Gastrocnemius medialis (tissue), 4 donors: ENCODE results near the gene TSC2. TPM values are rescaled to one million over a fixed set of nuclear protein-coding genes. Genes with fewer than 3 reads are reported as not detected.

ENCODE experiments used
- ATAC-seq, 2 donors: fragments of 150-250 bp; one replicate each; pipeline ENCODE4 v1.9.1; 2016
- DNase-seq, 2 donors: peaks; one replicate each; pipeline ENCODE4 v3.0.0-alpha.2; 2019
- H3K27ac ChIP-seq, 4 donors: fragments of 200-600 bp; sonication (generic); 1 replicate in 1 of 4; 2 replicates in 3 of 4; pipeline ENCODE4 v1.5.1; 2016 to 2018; ENCODE audit warnings: mild to moderate bottlenecking in 2 of 4, moderate library complexity in 1 of 4
- H3K27me3 ChIP-seq, 3 donors: fragments of 200-600 bp; sonication (generic) in 2 of 3; 1 replicate in 1 of 3; 2 replicates in 2 of 3; pipeline versions ENCODE4 v1.5.1 to v1.6.0; 2016 to 2019; ENCODE audit warnings: mild to moderate bottlenecking in 1 of 3, moderate library complexity in 1 of 3
- H3K36me3 ChIP-seq, 2 donors: fragments of 200-600 bp; sonication (generic) in 1 of 2; one replicate each; pipeline ENCODE4 v1.5.1; 2017 to 2018
- H3K4me1 ChIP-seq, 2 donors: fragments of 200-600 bp; sonication (generic) in 1 of 2; one replicate each; pipeline ENCODE4 v1.5.1; 2016 to 2017; ENCODE audit warnings: mild to moderate bottlenecking in 2 of 2
- H3K4me3 ChIP-seq, 4 donors: fragments of 200-600 bp; sonication (generic) in 3 of 4; 1 replicate in 1 of 4; 2 replicates in 3 of 4; pipeline ENCODE4 v1.5.1; 2016 to 2019; ENCODE audit warnings: mild to moderate bottlenecking in 2 of 4
- H3K9me3 ChIP-seq, 3 donors: fragments of 200-600 bp; sonication (generic) in 2 of 3; 1 replicate in 1 of 3; 2 replicates in 2 of 3; pipeline ENCODE4 v1.5.1; 2016 to 2019
- CTCF ChIP-seq, 5 experiments: fragments of 450-650 bp in 3 of 5; fragments of 200-600 bp in 2 of 5; sonication (generic) in 2 of 5; IDR thresholded peaks in 4 of 5; conservative IDR thresholded peaks in 1 of 5; 1 replicate in 4 of 5; 2 replicates in 1 of 5; pipeline ENCODE4 v1.5.1; 2016 to 2019; ENCODE audit warnings: antibody characterized with exemption in 5 of 5, mild to moderate bottlenecking in 3 of 5, moderate library complexity in 3 of 5
- POLR2A ChIP-seq, 2 donors: fragments of 450-650 bp; IDR thresholded peaks; one replicate each; pipeline ENCODE4 v1.6.1; 2017; ENCODE audit warnings: antibody characterized with exemption in 2 of 2, mild to moderate bottlenecking in 2 of 2, moderate library complexity in 2 of 2
- in situ Hi-C, 4 donors: fragments of 200-750 bp; cut with MboI; loops; one replicate each; pipeline versions ENCODE4 v1.15.0 to v1.8.0; 2017; ENCODE audit warnings: low sequenced_read_pairs in 4 of 4
- intact Hi-C: fragments of 100-400 bp; cut with DNase I; formaldehyde crosslinking; loops from one replicate; pipeline ENCODE4 v1.15.1; 2023; ENCODE audit warnings: low total_unique reads
- total RNA-seq, 4 donors: library from RNA; depleted of rRNA; stranded (reverse); fragments of >200 nt; gene quantifications; one replicate each; pipeline versions ENCODE4 v1.1.0 to v1.2.3, GENCODE V29; 2016

Gene TSC2
- total RNA-seq, 4 donors from 2014 or later = 44.5 to 62.7 (median 53.8) TPM

- ATAC-seq = no peak
- Histone ChIP-seq H3K4me1 (peaks cover 0 to 2% of the 10 kb centered on the region in 2 donors), H3K27ac (no peak overlapping the region), H3K36me3 (peaks cover 0 to 84% of the 10 kb centered on the region in 2 donors), H3K4me3 (no peak overlapping the region), H3K27me3 (no peaks in the 10 kb centered on the region), H3K9me3 (no peaks in the 10 kb centered on the region)
- DNase-seq = no peak
- in situ Hi-C loops = no loop called here
- intact Hi-C loops = no loop called here
- TF ChIP-seq POLR2A (IDR thresholded peaks at IDR 0.05) = no peak
- no peak for TF ChIP-seq CTCF (IDR thresholded peaks at IDR 0.05 in 4 of 5, conservative IDR thresholded peaks at IDR 0.05 in 1 of 5)
Measured at GRCh38 chr16:2084895-2085625, 37.3 kb downstream of the TSC2 start.

DNA sequence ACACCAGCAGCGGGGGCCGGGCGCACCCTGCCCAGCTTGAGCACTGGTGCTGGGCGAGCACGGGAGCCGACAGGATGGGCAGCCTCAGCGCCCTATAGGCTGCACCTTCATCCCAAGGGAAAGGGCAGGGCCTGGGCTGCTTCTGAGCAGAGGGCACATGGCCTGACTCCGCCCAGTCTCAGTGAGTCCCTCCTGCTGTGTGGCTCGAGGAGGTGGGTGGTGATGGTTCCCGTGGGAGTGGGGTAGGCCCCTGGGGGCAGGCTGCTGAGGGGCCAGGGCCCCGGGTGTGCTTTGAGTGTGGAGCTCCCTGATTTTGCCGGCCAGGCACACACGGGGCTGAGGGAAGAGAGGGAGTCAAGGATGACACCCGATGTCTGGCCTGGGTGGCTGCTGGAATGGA, 37.9 kb downstream of the TSC2 start:
- no peak for ATAC-seq
- no peaks in the 10 kb centered on the region for H3K27me3 ChIP-seq
- H3K27ac ChIP-seq = no peak overlapping the region
- H3K4me1 ChIP-seq = peaks cover 0 to 9% of the 10 kb centered on the region in 2 donors
- in situ Hi-C loops = no loop called here
- intact Hi-C loops = no loop called here
- no peaks in the 10 kb centered on the region for H3K9me3 ChIP-seq
- TF ChIP-seq POLR2A (IDR thresholded peaks at IDR 0.05) (no peak), CTCF (IDR thresholded peaks at IDR 0.05 in 4 of 5, conservative IDR thresholded peaks at IDR 0.05 in 1 of 5) (no peak)
- no peak overlapping the region for H3K4me3 ChIP-seq
- DNase-seq = no peak
- H3K36me3 ChIP-seq = peaks cover 0 to 82% of the 10 kb centered on the region in 2 donors

DNA sequence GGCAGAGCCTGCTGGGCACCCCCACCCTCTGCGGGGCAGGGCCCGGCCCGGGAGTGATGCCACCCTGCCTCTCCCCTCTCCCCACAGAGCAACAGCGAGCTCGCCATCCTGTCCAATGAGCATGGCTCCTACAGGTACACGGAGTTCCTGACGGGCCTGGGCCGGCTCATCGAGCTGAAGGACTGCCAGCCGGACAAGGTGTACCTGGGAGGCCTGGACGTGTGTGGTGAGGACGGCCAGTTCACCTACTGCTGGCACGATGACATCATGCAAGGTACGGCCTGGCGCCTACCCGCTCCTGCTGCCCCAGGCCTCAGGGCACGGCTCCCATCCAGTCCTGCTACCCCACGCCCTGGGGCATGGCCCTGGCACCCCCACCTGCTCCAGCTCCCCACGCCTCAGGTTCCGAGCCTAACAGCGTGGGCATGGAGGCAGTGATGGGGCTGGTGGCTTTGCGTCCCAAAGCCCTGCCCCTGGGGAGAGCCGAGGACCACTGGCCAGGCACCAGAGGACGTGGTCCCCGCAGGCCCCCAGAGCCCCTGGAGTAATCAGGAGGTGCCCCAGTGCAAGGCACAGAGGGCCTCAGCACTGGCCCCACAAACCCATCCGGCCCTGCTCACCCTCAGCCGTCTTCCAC, 38.4 kb downstream of the TSC2 start:
- Histone ChIP-seq H3K27me3 (no peaks in the 10 kb centered on the region), H3K27ac (no peak overlapping the region), H3K36me3 (peaks cover 0 to 82% of the 10 kb centered on the region in 2 donors), H3K4me1 (peaks cover 0 to 10% of the 10 kb centered on the region in 2 donors), H3K9me3 (no peaks in the 10 kb centered on the region), H3K4me3 (no peak overlapping the region)
- in situ Hi-C loops = no loop called here
- ATAC-seq = no peak
- intact Hi-C loops = no loop called here
- TF ChIP-seq POLR2A (IDR thresholded peaks at IDR 0.05) = no peak
- TF ChIP-seq CTCF (IDR thresholded peaks at IDR 0.05 in 4 of 5, conservative IDR thresholded peaks at IDR 0.05 in 1 of 5) = no peak
- DNase-seq = no peak

DNA sequence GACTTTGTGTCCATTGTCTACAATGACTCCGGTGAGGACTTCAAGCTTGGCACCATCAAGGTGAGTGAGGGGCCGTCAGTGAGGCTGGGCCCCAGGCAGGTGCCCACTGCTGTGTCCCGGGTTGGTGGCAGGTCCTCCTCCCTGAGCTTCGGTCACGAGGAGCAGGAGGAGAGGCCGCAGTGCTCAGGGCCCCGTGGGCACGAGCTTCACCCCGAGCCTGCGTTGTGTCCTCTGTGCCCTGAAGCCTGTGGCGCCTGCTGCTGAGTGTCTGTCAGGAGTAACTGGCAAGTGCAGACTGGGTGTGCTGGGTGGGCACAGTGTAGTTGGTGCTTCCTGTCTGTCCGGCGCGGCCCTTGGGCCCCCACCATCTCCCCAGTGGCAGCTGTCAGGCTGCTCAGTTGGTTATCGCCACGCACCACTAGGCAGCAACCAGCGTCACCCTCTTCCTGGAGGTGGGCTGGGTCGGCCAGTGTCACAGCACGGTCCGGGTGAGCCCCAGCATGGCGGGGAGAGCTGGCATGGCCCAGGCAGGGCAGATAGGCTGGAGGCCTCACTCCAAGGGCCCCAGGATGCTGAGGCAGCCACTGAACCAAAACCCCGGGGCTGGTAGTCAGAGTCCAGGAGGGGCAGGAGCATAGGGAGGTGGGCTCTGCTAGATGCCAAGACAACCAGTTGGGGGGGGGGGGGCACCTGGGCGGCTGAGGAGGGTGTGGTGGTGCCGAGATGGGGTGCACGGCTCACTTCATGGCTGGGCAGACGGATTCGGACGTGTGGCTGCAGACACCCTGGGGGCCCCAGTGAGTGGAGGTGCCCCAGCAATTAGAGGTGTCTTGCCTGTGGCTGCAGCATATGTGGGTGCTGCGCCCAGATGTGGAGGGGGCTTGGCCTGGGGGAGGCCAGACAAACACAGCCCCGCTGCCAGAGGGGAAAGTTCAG, 39.3 kb downstream of the TSC2 start:
- in situ Hi-C loops = no loop called here
- no peaks in the 10 kb centered on the region for H3K27me3 ChIP-seq
- TF ChIP-seq CTCF (IDR thresholded peaks at IDR 0.05 in 4 of 5, conservative IDR thresholded peaks at IDR 0.05 in 1 of 5) (no peak), POLR2A (IDR thresholded peaks at IDR 0.05) (no peak)
- no peaks in the 10 kb centered on the region for H3K9me3 ChIP-seq
- intact Hi-C loops = no loop called here
- DNase-seq = no peak
- H3K4me1 ChIP-seq = peaks cover 0 to 10% of the 10 kb centered on the region in 2 donors
- H3K36me3 ChIP-seq = peaks cover 0 to 80% of the 10 kb centered on the region in 2 donors
- no peak for ATAC-seq
- H3K27ac ChIP-seq = peak overlapping the region in 1 of 4 donors; percentile 18
- no peak overlapping the region for H3K4me3 ChIP-seq
